Activated T-cell treated with anti-CD3 and anti-CD28 coated beads, Interleukin-2, amount 50 U/mL, for 4 hours (primary cell): ENCODE data around the gene TRPM2. TPM values are rescaled to one million over a fixed set of nuclear protein-coding genes. Genes with fewer than 3 reads are reported as not detected.

Source experiments
- ATAC-seq, 2 donors: fragments of 200-7000 bp; cut with Tn5 transposase; one replicate each; pipeline ENCODE4 v1.10.0; 2021
- DNase-seq: peaks from one replicate; pipeline ENCODE4 v3.0.0-alpha.2; 2020
- H3K27me3 Mint-ChIP-seq: one replicate; pipeline ENCODE4 v1.8.0; 2021; ENCODE audit warnings: low read depth, mixed read lengths
- H3K36me3 Mint-ChIP-seq: one replicate; pipeline ENCODE4 v1.8.0; 2022; ENCODE audit warnings: mixed read lengths; ENCODE audit not compliant: insufficient read depth
- H3K4me1 Mint-ChIP-seq: one replicate; pipeline ENCODE4 v1.8.0; 2021; ENCODE audit warnings: low read depth, mixed read lengths
- H3K4me3 Mint-ChIP-seq: one replicate; pipeline ENCODE4 v1.8.0; 2021; ENCODE audit warnings: mild to moderate bottlenecking, moderate library complexity, mixed read lengths
- H3K9me3 Mint-ChIP-seq: one replicate; pipeline ENCODE4 v1.8.0; 2021; ENCODE audit warnings: mixed read lengths
- total RNA-seq, 3 donors: library from RNA; stranded (reverse); gene quantifications; one replicate each; pipeline ENCODE4 v1.2.1, GENCODE V29; 2021

The TRPM2 gene
- total RNA-seq, 3 donors from 2014 or later = 0.95 to 21.6 (median 2.5) TPM

DNA sequence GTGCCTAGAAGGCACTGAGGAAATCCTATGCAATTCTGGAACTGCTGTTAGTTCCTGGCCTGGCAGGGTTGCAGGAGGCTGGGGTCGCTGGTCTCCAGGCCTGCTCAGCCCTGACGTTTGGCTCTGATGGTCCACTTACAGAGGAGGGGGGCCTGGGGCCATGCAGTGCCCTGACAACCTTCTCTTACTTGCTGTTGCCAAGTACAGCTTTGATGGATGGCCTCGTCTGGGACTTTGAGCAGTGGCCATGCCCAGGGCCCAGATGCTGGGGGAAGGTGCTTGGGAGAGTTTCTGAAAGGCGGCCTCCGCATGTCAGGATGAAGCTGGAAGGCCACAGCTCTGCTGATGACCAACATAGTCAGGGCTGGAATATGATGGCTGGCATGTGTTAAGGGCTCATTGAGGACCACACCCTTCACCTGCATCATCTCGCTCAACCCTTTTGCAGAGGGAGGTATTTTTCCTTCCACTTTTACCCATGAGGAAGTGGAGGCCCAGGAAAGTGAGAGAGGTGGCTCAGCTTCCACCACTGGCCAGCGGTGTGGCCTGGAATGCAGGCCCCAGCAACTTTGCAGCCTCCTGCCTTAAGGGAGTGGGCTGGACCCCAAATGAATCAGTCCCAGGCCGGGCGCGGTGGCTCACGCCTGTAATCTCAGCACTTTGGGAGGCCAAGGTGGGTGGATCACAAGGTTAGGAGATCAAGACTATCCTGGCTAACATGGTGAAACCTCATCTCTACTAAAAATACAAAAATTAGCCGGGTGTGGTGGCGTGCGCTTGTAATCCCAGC is 67.2 kb downstream of the TRPM2 start:
- Mint-ChIP-seq H3K36me3 (no peaks in the 10 kb centered on the region), H3K9me3 (peaks cover 4% of the 10 kb centered on the region), H3K27me3 (no peaks in the 10 kb centered on the region), H3K4me3 (no peak overlapping the region), H3K4me1 (no peaks in the 10 kb centered on the region)
- DNase-seq = no peak
- ATAC-seq = no peak

GRCh38 chr21:44421901-44422840 is 68.8 kb downstream of the TRPM2 start:
- Mint-ChIP-seq H3K36me3 (no peaks in the 10 kb centered on the region), H3K4me1 (no peaks in the 10 kb centered on the region), H3K9me3 (peaks cover 4% of the 10 kb centered on the region), H3K4me3 (no peak overlapping the region), H3K27me3 (no peaks in the 10 kb centered on the region)
- ATAC-seq (no peak), DNase-seq (no peak)

- Mint-ChIP-seq H3K4me3 (no peak overlapping the region), H3K36me3 (no peaks in the 10 kb centered on the region), H3K4me1 (no peaks in the 10 kb centered on the region), H3K27me3 (no peaks in the 10 kb centered on the region), H3K9me3 (peaks cover 4% of the 10 kb centered on the region)
- DNase-seq (no peak), ATAC-seq (no peak)
These were observed 69.9 kb downstream of the TRPM2 start for GRCh38 chr21:44423312-44423821.

DNA sequence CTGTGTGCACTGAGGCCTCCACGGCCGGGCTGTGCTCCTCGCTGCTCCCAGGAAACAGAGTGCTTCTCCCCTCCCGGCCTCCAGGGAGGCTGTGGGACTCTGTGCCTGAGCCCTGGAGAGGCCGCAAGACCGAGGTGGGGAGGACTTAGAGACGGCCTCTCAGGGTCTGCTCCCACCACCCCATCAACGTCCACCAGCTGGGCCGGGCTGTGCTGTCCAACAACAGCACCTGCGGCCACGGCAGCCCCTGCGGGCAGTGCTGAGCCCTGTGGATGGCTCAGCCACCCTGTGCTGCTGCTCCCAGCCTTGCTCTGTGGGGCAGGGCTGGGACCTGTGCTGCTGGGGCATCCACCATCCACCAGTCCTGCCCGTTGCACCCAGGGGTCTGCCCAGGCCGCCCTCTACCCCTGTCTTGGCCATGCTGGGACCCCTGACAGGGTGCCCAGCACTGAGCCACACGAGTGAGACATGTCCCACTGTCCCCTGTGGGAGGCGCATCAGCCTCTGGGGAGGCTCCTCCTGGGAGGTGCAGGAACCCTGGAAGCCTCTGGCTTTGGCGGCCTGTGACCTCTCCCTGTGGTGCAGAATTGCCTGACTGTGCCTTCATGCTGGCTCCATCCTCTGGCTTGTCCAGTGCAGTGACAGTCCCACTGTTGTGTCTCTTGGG is 70.7 kb downstream of the TRPM2 start:
- no peak for ATAC-seq
- H3K36me3 Mint-ChIP-seq = no peaks in the 10 kb centered on the region
- H3K4me3 Mint-ChIP-seq = no peak overlapping the region
- H3K9me3 Mint-ChIP-seq = peaks cover 4% of the 10 kb centered on the region
- peak; percentile 1 for DNase-seq
- no peaks in the 10 kb centered on the region for H3K27me3 Mint-ChIP-seq
- no peaks in the 10 kb centered on the region for H3K4me1 Mint-ChIP-seq

- H3K36me3 Mint-ChIP-seq = no peaks in the 10 kb centered on the region
- H3K4me3 Mint-ChIP-seq = no peak overlapping the region
- DNase-seq = no peak
- ATAC-seq = no peak
- H3K9me3 Mint-ChIP-seq = peaks cover 3% of the 10 kb centered on the region
- H3K27me3 Mint-ChIP-seq = no peaks in the 10 kb centered on the region
- no peaks in the 10 kb centered on the region for H3K4me1 Mint-ChIP-seq
These were observed 71.3 kb downstream of the TRPM2 start for GRCh38 chr21:44424608-44425306.

DNA sequence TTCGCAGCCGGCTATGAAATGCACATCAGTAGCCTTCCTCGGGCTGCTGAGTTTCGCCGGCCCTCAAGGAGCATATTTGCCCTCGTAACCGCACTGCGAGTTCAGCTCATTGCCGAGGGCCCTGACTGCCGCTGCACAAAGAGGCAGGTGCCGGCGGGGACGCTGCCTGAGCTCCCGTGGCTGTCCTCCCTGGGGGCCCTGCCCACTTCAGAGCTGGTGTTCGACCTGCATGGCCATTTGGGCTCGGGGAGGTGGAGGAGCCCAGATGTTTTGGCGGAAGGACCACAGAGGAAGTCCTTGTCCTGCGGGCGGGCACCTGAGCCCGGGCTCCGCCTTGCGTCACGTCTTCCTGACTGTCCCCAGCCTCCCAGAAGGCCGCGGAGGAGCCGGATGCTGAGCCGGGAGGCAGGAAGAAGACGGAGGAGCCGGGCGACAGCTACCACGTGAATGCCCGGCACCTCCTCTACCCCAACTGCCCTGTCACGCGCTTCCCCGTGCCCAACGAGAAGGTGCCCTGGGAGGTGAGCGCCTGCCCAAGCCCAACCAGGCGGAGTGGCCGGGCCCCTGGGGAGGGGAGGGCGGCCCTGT is 72.0 kb downstream of the TRPM2 start:
- no peak for DNase-seq
- H3K27me3 Mint-ChIP-seq = no peaks in the 10 kb centered on the region
- H3K36me3 Mint-ChIP-seq = no peaks in the 10 kb centered on the region
- no peaks in the 10 kb centered on the region for H3K4me1 Mint-ChIP-seq
- no peak overlapping the region for H3K4me3 Mint-ChIP-seq
- no peak for ATAC-seq
- peaks cover 8% of the 10 kb centered on the region for H3K9me3 Mint-ChIP-seq

DNA sequence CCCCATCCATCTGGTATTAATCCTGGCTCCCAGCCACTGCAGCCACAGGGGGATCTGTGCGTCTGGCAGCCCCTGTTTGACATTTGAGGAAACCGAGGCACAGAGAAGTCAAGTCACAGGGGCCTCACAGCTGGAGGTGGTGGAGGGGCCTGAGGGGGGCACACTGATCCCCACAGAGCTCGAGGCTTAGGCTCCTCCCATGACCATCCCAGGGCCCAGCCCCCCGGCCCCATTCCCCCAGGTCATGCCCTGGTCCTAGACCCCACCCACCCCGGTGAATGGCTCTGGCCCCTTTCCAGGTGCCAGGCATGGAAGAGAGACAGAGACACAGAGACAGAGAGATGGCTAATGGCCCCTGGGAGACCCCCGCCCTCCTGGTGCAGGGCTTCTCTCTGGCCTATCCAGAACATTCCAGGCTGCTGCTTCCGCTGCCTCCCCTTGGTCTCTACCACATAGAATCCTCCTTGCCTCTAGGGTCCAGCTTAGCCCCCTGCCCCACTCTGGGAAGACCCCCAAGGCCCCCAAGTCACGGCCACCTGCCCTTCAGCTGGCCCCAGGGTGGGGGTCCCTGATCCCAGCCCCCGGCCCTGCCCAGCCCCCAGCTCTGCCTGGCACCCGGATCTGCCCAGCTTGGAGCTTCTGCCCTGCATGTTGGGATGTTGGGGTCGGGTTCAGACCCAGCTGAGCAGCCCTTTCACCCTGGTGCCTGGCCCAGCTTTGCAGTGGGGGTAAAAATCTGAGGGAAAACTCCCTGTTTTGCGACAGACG is 72.7 kb downstream of the TRPM2 start:
- ATAC-seq (no peak), DNase-seq (no peak)
- Mint-ChIP-seq H3K4me3 (no peak overlapping the region), H3K27me3 (no peaks in the 10 kb centered on the region), H3K4me1 (no peaks in the 10 kb centered on the region), H3K9me3 (peaks cover 11% of the 10 kb centered on the region), H3K36me3 (no peaks in the 10 kb centered on the region)

DNA sequence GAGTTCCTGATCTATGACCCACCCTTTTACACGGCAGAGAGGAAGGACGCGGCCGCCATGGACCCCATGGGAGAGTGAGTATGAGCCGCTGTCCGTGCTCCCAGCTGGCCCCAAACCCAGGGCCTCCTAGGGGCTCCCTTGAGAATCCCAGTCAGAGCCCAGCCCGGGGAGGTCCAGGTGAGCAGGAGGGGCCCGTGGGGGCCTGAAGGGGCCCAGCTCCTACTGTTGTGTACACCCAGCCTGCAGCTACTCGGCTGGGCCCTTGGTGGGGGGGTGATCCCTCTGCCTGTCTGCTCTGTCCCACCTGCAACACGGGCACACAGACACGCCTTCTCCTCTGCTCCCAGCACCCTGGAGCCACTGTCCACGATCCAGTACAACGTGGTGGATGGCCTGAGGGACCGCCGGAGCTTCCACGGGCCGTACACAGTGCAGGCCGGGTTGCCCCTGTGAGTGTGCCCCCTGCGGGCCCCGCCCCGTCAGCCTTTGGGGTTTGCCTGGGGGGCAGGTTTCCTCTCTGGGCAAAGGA is 73.3 kb downstream of the TRPM2 start:
- peaks cover 15% of the 10 kb centered on the region for H3K9me3 Mint-ChIP-seq
- no peaks in the 10 kb centered on the region for H3K4me1 Mint-ChIP-seq
- no peaks in the 10 kb centered on the region for H3K27me3 Mint-ChIP-seq
- no peaks in the 10 kb centered on the region for H3K36me3 Mint-ChIP-seq
- H3K4me3 Mint-ChIP-seq = no peak overlapping the region
- ATAC-seq = no peak
- DNase-seq = no peak

DNA sequence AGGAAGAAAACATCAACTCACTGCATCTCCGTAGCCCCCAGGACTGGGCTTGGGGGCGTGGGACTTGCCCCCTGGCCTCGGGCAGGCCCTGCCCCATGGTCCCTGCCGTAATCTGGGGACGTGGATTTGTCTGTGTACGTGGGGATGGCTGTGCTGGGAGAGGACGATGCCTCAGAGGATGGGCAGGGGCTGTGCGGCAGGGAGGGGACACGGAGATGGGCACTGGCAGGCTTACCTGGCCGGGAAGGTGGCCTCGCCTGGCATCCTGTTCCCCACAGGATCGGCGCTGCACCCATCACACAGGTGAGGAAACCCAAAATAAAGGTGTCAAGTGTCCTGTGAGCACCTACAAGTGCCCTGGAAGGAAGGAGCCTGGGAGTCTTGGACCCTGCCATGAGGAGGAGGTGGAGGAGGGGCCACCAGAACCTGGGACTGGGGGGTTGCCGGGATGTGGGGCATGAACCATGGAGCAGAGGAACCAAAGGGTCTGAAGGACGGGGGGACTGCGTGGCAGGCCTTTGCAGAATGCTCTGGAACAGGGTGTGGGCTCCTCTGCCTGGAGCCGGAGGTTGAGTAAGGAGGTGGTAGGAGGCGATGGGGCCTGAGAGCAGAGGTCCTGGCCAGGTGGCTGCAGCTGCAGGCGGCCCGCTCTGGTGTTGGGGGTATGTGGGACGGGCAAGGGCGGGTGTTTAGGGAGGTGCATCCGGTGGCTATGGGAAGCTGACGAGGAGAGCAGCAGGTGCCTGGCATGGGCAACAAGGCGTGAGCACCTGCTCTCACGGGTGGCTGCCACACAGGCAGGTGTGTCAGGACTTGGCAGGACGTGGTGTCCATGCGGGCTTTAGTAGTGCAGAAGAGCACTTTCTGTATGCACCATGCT is 74.1 kb downstream of the TRPM2 start:
- Mint-ChIP-seq H3K36me3 (no peaks in the 10 kb centered on the region), H3K27me3 (no peaks in the 10 kb centered on the region), H3K4me3 (no peak overlapping the region), H3K9me3 (peaks cover 18% of the 10 kb centered on the region), H3K4me1 (no peaks in the 10 kb centered on the region)
- DNase-seq (no peak), ATAC-seq (peak in 1 of 2 donors; percentile 18)

DNA sequence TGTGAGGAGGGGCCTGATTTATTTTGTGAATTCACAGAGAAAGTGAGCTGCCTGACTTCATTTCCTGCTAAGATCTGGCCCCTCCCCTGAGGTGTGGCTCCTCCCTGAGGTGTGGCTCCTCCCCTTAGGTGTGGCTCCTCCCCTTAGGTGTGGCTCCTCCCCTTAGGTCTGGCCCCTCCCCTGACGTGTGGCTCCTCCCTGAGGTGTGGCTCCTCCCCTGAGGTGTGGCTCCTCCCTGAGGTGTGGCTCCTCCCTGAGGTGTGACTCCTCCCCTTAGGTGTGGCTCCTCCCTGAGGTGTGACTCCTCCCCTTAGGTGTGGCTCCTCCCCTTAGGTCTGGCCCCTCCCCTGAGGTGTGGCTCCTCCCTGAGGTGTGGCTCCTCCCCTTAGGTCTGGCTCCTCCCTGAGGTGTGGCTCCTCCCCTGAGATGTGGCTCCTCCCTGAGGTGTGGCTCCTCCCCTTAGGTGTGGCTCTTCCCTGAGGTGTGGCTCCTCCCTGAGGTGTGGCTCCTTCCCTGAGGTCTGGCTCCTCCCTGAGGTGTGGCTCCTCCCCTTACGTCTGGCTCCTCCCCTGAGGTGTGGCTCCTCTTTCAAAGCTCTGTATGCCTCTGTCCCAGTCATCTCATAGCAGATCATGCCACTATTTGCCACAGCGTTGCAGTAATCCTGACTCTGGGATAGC is 75.0 kb downstream of the TRPM2 start:
- H3K27me3 Mint-ChIP-seq = no peaks in the 10 kb centered on the region
- no peaks in the 10 kb centered on the region for H3K36me3 Mint-ChIP-seq
- H3K9me3 Mint-ChIP-seq = peaks cover 18% of the 10 kb centered on the region
- no peaks in the 10 kb centered on the region for H3K4me1 Mint-ChIP-seq
- no peak for DNase-seq
- H3K4me3 Mint-ChIP-seq = no peak overlapping the region
- peak; percentile 68 to 75 for ATAC-seq

DNA sequence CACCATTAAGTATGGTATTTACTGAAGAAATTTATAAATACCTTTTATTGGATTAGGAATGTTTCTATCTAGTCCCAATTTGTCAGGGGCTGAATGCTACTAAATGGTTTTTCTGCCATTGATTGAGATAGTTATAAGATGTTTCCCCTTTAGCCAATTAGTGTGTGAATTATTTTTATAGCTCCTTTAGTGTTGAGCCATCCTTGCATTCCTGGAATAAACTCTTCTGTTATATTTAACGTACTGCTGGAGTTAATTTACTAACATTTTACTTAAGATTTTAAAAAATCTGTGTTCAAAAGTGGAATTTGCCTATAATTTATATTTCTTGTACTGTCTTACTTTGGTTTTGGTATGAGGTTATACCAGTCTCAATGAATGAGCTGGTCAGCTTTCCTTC is 76.5 kb downstream of the TRPM2 start:
- Mint-ChIP-seq H3K36me3 (no peaks in the 10 kb centered on the region), H3K27me3 (no peaks in the 10 kb centered on the region), H3K4me3 (no peak overlapping the region), H3K4me1 (no peaks in the 10 kb centered on the region), H3K9me3 (peaks cover 18% of the 10 kb centered on the region)
- ATAC-seq (no peak), DNase-seq (no peak)

- Mint-ChIP-seq H3K36me3 (no peaks in the 10 kb centered on the region), H3K4me1 (no peaks in the 10 kb centered on the region), H3K27me3 (no peaks in the 10 kb centered on the region), H3K4me3 (no peak overlapping the region), H3K9me3 (peaks cover 18% of the 10 kb centered on the region)
- ATAC-seq (no peak), DNase-seq (no peak)
These were observed 77.9 kb downstream of the TRPM2 start for GRCh38 chr21:44431300-44431699.
